GM23248 (cell line): ENCODE results near the gene UBE3B. TPM values are rescaled to one million over a fixed set of nuclear protein-coding genes. Genes with fewer than 3 reads are reported as not detected.
A peak's percentile ranks its signal among the peaks of the same experiment; 100 is the strongest.

ENCODE experiments used
- DNase-seq: peaks from one replicate; pipeline ENCODE4 v3.0.0-alpha.2; 2015
- H2AFZ ChIP-seq: fragments of 200-600 bp; sonication (generic); 2 replicates; pipeline ENCODE4 v1.6.1; 2016; ENCODE audit warnings: antibody characterized with exemption
- H3F3A ChIP-seq: fragments of 200-600 bp; sonication (generic); 2 replicates; pipeline ENCODE4 v1.6.1; 2016; ENCODE audit warnings: mild to moderate bottlenecking, antibody characterized with exemption, mixed run types; ENCODE audit not compliant: insufficient read depth
- H3K27ac ChIP-seq: fragments of 200-600 bp; sonication (generic); 2 replicates; pipeline ENCODE4 v1.5.1; 2016; ENCODE audit warnings: mild to moderate bottlenecking
- H3K27me3 ChIP-seq: fragments of 200-600 bp; sonication (generic); replicated peaks from 2 replicates; pipeline ENCODE4 v1.6.1; 2016; ENCODE audit warnings: mild to moderate bottlenecking; ENCODE audit not compliant: insufficient read depth
- H3K36me3 ChIP-seq: fragments of 200-600 bp; sonication (generic); 2 replicates; pipeline ENCODE4 v1.6.1; 2016; ENCODE audit warnings: low read depth, mild to moderate bottlenecking
- H3K4me1 ChIP-seq: fragments of 200-600 bp; sonication (generic); 2 replicates; pipeline ENCODE4 v1.6.1; 2016; ENCODE audit warnings: mild to moderate bottlenecking; ENCODE audit not compliant: insufficient read depth
- H3K4me2 ChIP-seq: fragments of 200-600 bp; sonication (generic); one replicate; pipeline ENCODE4 v1.6.1; 2016; ENCODE audit warnings: mild to moderate bottlenecking; ENCODE audit not compliant: unreplicated experiment
- H3K4me3 ChIP-seq: fragments of 200-600 bp; sonication (generic); 2 replicates; pipeline ENCODE4 v1.5.1; 2016; ENCODE audit warnings: mild to moderate bottlenecking
- H3K79me2 ChIP-seq: fragments of 200-600 bp; sonication (generic); 2 replicates; pipeline ENCODE4 v1.6.1; 2016; ENCODE audit warnings: mild to moderate bottlenecking; ENCODE audit not compliant: insufficient read depth
- H3K9ac ChIP-seq: fragments of 200-600 bp; sonication (generic); 2 replicates; pipeline ENCODE4 v1.6.1; 2016; ENCODE audit warnings: mild to moderate bottlenecking
- H3K9me2 ChIP-seq: fragments of 200-600 bp; sonication (generic); 2 replicates; pipeline ENCODE4 v1.6.1; 2016; ENCODE audit warnings: mixed run types, mild to moderate bottlenecking, moderate library complexity; ENCODE audit not compliant: insufficient read depth
- H3K9me3 ChIP-seq: fragments of 200-600 bp; sonication (generic); one replicate; pipeline ENCODE4 v1.6.1; 2017; ENCODE audit warnings: low read depth
- H4K20me1 ChIP-seq: fragments of 200-600 bp; sonication (generic); 2 replicates; pipeline ENCODE4 v1.6.0; 2016; ENCODE audit not compliant: insufficient read depth
- EZH2 ChIP-seq: fragments of 200-600 bp; sonication (generic); IDR thresholded peaks from 2 replicates; pipeline ENCODE4 v1.6.1; 2018; ENCODE audit warnings: antibody characterized with exemption, mild to moderate bottlenecking; ENCODE audit not compliant: insufficient read depth, poor library complexity, severe bottlenecking
- EZH2phosphoT487 ChIP-seq: fragments of 200-600 bp; sonication (generic); IDR thresholded peaks from 2 replicates; pipeline ENCODE4 v1.6.1; 2018; ENCODE audit warnings: antibody characterized with exemption, moderate library complexity, mild to moderate bottlenecking, low read depth; ENCODE audit not compliant: insufficient read depth
- WGBS, 2 experiments: methylation state at CpG; one replicate each; pipeline ENCODE4 v1.1.6; 2015 to 2017; ENCODE audit warnings: low lambda C conversion rate in 2 of 2, low coverage in 1 of 2; ENCODE audit errors: missing lambda C conversion rate in 2 of 2; 5-methylcytosine and 5-hydroxymethylcytosine counted together
- in situ Hi-C: fragments of 300-500 bp; cut with MboI; formaldehyde crosslinking; loops from 2 replicates; pipeline ENCODE4 v1.15.0; 2020
- polyA plus RNA-seq: library from polyadenylated mRNA; unstranded; fragments of >200 nt; fragmentation: Nextera tagmentation; extraction: Ambion mirVana; gene quantifications from 2 replicates; pipeline ENCODE4 v1.2.1, GENCODE V29; 2016
- total RNA-seq: library from RNA; depleted of rRNA; stranded (reverse); fragments of >200 nt; shearing (Covaris generic); gene quantifications from 2 replicates; pipeline ENCODE4 v1.2.3, GENCODE V29; 2014

The UBE3B gene
- total and polyA plus RNA-seq, 2 experiments from 2014 or later, result 32.0 to 38.3 TPM

DNA sequence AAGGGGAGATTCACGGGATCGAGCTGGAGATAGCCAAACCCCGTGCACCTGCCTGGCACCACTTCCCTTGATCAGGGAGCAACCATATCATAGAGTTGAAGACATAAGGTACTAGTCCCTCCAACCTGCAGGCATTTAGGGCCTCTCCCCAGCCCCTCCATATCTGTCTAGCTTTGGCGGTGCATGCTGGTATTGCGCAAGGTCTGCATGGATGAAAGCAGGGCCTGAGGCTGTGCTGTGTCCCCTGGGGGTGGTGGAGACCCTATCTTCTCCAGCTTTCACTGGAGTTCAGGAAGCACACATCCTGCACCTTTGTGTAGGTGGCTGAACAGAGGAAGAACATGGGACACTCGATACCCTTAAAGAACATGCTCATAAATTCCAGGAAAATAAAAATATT lies 47.2 kb upstream of the UBE3B start:
- Histone ChIP-seq H3K9me3 (no peaks in the 10 kb centered on the region), H3K9me2 (no peaks in the 10 kb centered on the region), H3K36me3 (no peaks in the 10 kb centered on the region), H3F3A (no peaks in the 10 kb centered on the region), H3K9ac (no peak overlapping the region), H2AFZ (no peak overlapping the region), H3K27ac (no peak overlapping the region), H3K4me2 (no peak overlapping the region), H3K27me3 (no peaks in the 10 kb centered on the region), H3K79me2 (no peaks in the 10 kb centered on the region), H3K4me1 (no peaks in the 10 kb centered on the region), H4K20me1 (no peaks in the 10 kb centered on the region), H3K4me3 (no peak overlapping the region)
- 97 to 99% methylated on average over 6 of the region's 6 CpGs for WGBS, 2 experiments
- TF ChIP-seq EZH2phosphoT487 (no peak), EZH2 (no peak)
- in situ Hi-C loops, result loop anchor here (5.0 kb wide), 1 partner anchor 47 kb away; the partner anchor contains the start of genes KCTD10 and UBE3B
- DNase-seq, result no peak

GRCh38 chr12:109432431-109432830 lies 45.0 kb upstream of the UBE3B start:
- no peak overlapping the region for H2AFZ ChIP-seq
- H3K4me2 ChIP-seq, result no peak overlapping the region
- no peaks in the 10 kb centered on the region for H3K27me3 ChIP-seq
- H3F3A ChIP-seq, result no peaks in the 10 kb centered on the region
- H3K9me3 ChIP-seq, result no peaks in the 10 kb centered on the region
- H3K4me3 ChIP-seq, result no peak overlapping the region
- H3K27ac ChIP-seq, result no peak overlapping the region
- no peak for DNase-seq
- in situ Hi-C loops, result loop anchor here (5.0 kb wide), 1 partner anchor 45 kb away; the partner anchor contains the start of genes KCTD10 and UBE3B
- TF ChIP-seq EZH2 (no peak), EZH2phosphoT487 (no peak)
- WGBS, 2 experiments, result 54 to 55% methylated on average over 6 of the region's 6 CpGs
- H3K9ac ChIP-seq, result no peak overlapping the region
- no peaks in the 10 kb centered on the region for H3K36me3 ChIP-seq
- H3K79me2 ChIP-seq, result no peaks in the 10 kb centered on the region
- no peaks in the 10 kb centered on the region for H3K9me2 ChIP-seq
- H4K20me1 ChIP-seq, result no peaks in the 10 kb centered on the region
- H3K4me1 ChIP-seq, result peaks cover 7% of the 10 kb centered on the region

DNA sequence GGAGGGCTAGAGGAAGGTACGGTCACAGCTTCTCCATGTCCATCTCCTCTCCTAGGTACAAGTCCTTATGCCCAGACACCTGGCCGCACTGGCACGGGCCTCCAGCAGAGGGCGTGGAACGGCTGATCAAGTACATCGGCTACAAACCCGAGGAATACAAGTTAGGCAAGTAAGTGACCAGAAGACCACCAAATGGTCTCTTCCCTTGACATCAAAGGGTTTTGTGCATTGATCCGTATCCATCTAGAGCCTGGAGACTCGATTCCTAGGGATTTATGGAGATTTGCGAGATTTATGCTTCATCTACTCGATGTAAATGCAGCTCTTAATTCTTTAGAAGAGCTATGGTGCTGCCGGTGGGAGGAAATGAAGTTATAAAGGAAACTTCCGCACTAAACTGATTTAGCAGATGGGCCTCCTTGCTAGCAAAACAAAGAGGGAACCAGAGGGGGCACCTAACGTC lies 44.6 kb upstream of the UBE3B start:
- Histone ChIP-seq H3K36me3 (no peaks in the 10 kb centered on the region), H3K27me3 (no peaks in the 10 kb centered on the region), H3K27ac (no peak overlapping the region), H3K9me3 (no peaks in the 10 kb centered on the region), H3K79me2 (no peaks in the 10 kb centered on the region), H3K9ac (no peak overlapping the region), H3K4me2 (no peak overlapping the region), H3K9me2 (no peaks in the 10 kb centered on the region), H3F3A (no peaks in the 10 kb centered on the region), H2AFZ (no peak overlapping the region), H3K4me3 (no peak overlapping the region), H4K20me1 (no peaks in the 10 kb centered on the region), H3K4me1 (peaks cover 9% of the 10 kb centered on the region)
- DNase-seq, result peak; percentile 65
- in situ Hi-C loops, result loop anchor here (5.0 kb wide), 1 partner anchor 44 kb away; the partner anchor contains the start of genes KCTD10 and UBE3B
- TF ChIP-seq EZH2phosphoT487 (no peak), EZH2 (no peak)
- WGBS, 2 experiments, result 58 to 59% methylated on average over 14 of the region's 14 CpGs

- H3K27ac ChIP-seq, result no peak overlapping the region
- 64 to 67% methylated on average over 4 of the region's 4 CpGs for WGBS, 2 experiments
- no peak overlapping the region for H3K9ac ChIP-seq
- no peaks in the 10 kb centered on the region for H3K27me3 ChIP-seq
- peak; percentile 29 for DNase-seq
- H3K36me3 ChIP-seq, result no peaks in the 10 kb centered on the region
- H3K9me3 ChIP-seq, result no peaks in the 10 kb centered on the region
- in situ Hi-C loops, result loop anchor here (5.0 kb wide), 1 partner anchor 44 kb away; the partner anchor contains the start of genes KCTD10 and UBE3B
- H4K20me1 ChIP-seq, result no peaks in the 10 kb centered on the region
- H3K4me1 ChIP-seq, result peaks cover 9% of the 10 kb centered on the region
- TF ChIP-seq EZH2phosphoT487 (no peak), EZH2 (no peak)
- no peak overlapping the region for H3K4me2 ChIP-seq
- no peaks in the 10 kb centered on the region for H3K79me2 ChIP-seq
- H3F3A ChIP-seq, result no peaks in the 10 kb centered on the region
- H3K4me3 ChIP-seq, result no peak overlapping the region
- no peak overlapping the region for H2AFZ ChIP-seq
- H3K9me2 ChIP-seq, result no peaks in the 10 kb centered on the region
Observed at GRCh38 chr12:109433618-109434017, 43.8 kb upstream of the UBE3B start.
